AG10803 (cell line): ENCODE results near the gene MITF.

ENCODE experiments used
- DNase-seq: peaks from one replicate; pipeline ENCODE4 v3.0.0; 2010; ENCODE audit warnings: low read depth
- H3K4me3 ChIP-seq: 2 replicates; pipeline ENCODE4 v1.5.1; 2011; ENCODE audit warnings: mild to moderate bottlenecking, low read length, control low read depth
- TF ChIP-seq, protein P1 (sequence below): conservative IDR thresholded peaks from 2 replicates; pipeline ENCODE4 v1.5.1; 2011; ENCODE audit warnings: mild to moderate bottlenecking, low read length, control low read depth, inconsistent platforms

Gene MITF

DNA sequence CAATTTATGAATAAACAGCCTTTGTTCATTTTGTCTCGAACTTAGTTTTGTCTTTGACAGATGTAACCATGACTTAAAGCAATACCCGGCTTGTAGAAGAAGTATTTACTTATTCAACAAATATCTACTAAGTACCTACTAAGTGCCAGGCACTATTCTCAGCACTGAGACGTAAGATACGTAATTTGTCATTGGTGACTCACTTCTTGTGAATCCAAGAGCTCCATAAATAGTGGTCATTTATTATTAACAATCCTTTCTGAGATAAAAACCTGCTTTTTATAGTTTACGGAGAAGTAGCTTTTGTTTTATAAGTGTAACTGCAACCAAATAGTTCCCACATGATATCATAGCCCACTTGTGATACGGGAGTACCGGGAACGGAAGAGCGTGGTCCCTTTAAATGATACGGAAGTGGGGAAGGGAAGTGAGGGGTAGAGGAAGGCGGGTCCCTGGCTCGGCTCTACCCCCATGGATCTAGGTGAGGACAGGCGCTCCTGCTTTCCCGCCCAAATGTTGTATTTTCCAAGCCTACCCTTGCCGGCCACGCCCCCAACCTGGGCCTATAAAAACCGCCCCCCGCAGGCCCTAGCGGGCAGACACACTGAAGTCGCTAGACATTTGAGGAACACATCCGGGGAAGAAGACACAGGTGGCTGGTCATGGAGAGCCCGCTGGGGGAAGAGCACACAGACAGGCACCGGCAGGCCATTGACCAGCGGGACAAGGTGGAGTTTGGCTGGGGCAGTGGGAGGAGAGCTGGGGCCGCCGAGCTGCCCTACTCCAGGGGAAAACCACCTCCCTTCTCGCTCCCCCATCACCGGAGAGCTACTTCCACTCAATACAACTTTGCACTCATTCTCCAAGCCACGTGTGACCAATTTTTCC lies 260.1 kb downstream of the MITF start, which contains the start of gene SAMMSON:
SAMMSON (plus strand) TSS at position 594 of the 888 bp plus-strand sequence.
- TF ChIP-seq, protein P1, sequence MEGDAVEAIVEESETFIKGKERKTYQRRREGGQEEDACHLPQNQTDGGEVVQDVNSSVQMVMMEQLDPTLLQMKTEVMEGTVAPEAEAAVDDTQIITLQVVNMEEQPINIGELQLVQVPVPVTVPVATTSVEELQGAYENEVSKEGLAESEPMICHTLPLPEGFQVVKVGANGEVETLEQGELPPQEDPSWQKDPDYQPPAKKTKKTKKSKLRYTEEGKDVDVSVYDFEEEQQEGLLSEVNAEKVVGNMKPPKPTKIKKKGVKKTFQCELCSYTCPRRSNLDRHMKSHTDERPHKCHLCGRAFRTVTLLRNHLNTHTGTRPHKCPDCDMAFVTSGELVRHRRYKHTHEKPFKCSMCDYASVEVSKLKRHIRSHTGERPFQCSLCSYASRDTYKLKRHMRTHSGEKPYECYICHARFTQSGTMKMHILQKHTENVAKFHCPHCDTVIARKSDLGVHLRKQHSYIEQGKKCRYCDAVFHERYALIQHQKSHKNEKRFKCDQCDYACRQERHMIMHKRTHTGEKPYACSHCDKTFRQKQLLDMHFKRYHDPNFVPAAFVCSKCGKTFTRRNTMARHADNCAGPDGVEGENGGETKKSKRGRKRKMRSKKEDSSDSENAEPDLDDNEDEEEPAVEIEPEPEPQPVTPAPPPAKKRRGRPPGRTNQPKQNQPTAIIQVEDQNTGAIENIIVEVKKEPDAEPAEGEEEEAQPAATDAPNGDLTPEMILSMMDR: no peak
- peak; percentile 4 for DNase-seq
- H3K4me3 ChIP-seq: 0 out of 2 replicates have a peak within 1 kb of the TSS, but pooled peaks have one; percentile 5

DNA sequence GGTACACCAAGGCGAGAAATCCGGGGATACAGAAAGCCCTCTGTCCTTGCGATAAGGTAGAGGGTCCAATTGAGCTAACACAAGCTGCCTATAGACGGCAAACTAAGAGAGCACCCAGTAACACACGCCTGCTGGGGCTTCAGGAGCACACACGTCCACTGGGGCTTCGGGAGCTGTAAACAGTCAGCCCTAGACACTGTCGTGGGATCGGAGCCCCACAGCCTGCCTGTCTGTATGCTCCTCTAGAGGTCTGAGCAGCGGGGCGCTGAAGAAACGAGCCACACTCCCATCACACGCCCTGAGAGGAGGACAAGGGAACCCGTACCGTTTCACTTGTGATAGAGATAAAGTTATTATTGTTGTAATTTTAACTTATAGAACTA lies 260.8 kb downstream of the MITF start:
- TF ChIP-seq, protein P1: no peak
- no peak for DNase-seq

DNA sequence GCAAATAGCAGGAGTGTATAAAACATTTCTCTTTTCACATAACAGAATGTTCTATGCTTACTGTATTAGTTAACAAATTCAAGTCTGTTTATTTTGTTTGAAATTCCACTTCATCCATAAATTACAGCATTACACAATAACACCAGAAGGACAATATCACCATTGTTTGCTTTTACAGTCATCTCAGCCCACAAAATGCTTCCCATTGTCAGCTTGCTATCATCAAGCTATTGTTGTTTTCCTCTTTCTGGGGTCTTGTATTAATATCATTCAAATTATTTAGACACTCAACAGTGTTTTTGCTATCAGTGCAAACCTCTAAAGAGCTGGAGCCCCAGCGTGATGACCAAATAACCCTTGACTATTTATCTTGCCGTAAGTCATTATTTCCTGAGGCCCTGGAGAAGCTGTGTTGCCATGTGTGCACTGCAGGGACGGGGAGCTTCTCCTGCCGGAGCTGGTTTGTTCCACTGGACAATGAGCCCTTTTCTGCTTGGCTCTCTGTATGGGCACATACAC lies 261.4 kb downstream of the MITF start:
- TF ChIP-seq, protein P1: no peak
- DNase-seq: no peak
- H3K4me3 ChIP-seq: no peak overlapping the region

More for the DNA sequence above, 260.8 kb downstream of the MITF start:
- H3K4me3 ChIP-seq: no peak overlapping the region

DNA sequence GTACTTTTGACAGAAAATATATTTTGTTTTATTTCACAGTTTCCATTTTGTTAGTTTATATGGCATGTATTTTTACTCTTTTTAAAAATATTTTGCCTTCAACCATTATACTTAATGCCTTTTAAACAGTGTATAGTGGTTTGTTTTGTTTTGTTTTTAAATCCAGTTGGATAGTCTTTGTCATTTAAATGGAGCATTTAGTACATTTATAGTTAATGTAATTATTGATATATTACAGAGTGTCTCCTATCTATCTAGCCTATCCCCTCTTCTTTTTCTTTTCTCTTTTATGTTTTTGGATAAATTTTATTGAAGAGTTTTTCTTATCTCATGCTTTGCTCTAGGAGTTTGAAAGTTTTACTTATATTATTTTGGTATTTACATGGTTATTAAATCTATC lies 263.9 kb downstream of the MITF start:
- TF ChIP-seq, protein P1: no peak
- H3K4me3 ChIP-seq: no peak overlapping the region
- DNase-seq: no peak

DNA sequence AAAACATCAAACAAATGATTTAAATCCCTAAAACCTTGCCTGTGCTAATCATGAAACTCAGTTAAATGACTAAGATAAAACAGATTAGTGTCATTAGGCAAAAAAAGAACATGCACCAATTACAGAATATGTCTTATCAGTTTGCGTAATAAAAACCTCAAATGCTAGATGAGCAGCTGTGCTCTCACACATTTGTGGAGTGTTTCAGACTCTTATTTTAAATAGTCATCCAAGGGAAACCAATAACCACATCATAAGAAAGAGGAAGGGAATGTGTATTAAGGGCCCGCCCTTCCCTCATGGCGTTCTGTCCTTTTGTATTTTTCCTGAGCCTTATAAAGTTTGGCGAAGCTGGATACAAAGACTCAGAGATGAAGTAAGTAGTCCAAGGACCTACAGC lies 266.8 kb downstream of the MITF start:
- DNase-seq: no peak
- TF ChIP-seq, protein P1: no peak
- H3K4me3 ChIP-seq: no peak overlapping the region

DNA sequence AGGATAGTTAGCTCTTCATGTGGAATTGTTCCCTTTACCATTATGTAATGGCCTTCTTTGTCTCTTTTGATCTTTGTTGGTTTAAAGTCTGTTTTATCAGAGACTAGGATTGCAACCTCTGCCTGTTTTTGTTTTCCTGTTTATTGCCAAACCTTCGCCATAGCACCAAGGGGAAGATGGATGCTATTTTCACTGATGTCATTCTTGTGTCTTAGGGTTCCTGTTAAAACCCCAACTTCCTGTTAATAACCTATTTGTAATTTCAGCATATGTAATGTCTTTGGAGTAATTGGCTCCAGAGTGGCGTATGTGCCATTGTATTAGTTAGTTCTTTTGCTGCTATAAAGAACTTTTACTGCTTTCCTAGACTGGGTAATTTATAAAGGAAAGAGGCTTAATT lies 271.1 kb downstream of the MITF start:
- no peak for DNase-seq
- H3K4me3 ChIP-seq: no peak overlapping the region
- TF ChIP-seq, protein P1: no peak

DNA sequence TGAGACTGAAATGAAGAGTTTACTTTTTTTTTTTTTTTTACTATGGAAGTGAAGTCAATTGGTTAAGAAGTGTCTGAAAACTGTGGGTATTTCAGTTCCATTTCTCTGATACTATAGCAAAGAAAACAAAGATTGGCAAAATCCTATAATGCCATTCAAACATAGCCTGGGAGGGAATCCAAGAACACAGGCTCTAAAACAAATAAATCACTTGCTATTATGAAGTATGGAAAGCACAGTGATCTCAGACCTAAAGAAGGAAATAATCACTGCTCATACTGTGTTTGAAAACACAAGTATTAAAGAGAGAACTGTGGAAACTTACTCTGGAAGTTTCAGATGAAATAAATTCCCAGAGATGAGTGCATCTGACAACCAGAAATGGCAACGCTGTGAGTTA lies 272.3 kb downstream of the MITF start:
- no peak for DNase-seq
- TF ChIP-seq, protein P1: no peak
- no peak overlapping the region for H3K4me3 ChIP-seq
